HCT116 (cell line): ENCODE results near the gene C15orf62. TPM values are rescaled to one million over a fixed set of nuclear protein-coding genes. Genes with fewer than 3 reads are reported as not detected.
A peak's percentile ranks its signal among the peaks of the same experiment; 100 is the strongest.

Experiments
- ATAC-seq: fragments of 200-7000 bp; cut with Tn5 transposase; 2 replicates; pipeline ENCODE4 v1.9.1; 2020; ENCODE audit warnings: mild to moderate bottlenecking, moderate library complexity
- BruUV-seq: library from RNA; stranded (reverse); fragments of 400-500 nt; replicated peaks from 2 replicates; lab custom pipeline; 2021; lab: Mats Ljungman, UMichigan
- CTCF ChIA-PET: fragments of 300-600 bp; sonication (Branson Sonifier 250); formaldehyde crosslinking; loops from one replicate; lab custom pipeline; 2021; ENCODE audit warnings: antibody characterized with exemption; lab: Charles Lee
- POLR2A ChIA-PET: fragments of 300-600, 350-600 bp; sonication (Branson Sonifier 250); formaldehyde crosslinking; loops from one replicate; lab custom pipeline; 2021; ENCODE audit warnings: antibody characterized with exemption; lab: Charles Lee
- RAD21 ChIA-PET, 2 experiments: fragments of 300-600 bp; sonication (Branson Sonifier 250); formaldehyde crosslinking; loops; one replicate each; lab custom pipeline; 2023; ENCODE audit warnings: low total read pairs in 2 of 2; ENCODE audit not compliant: uncharacterized antibody in 2 of 2, unreplicated experiment in 2 of 2, low non-redundant PET in 1 of 2; lab: Charles Lee
- DNase-seq: peaks from one replicate; pipeline ENCODE4 v3.0.0-alpha.2; 2010; ENCODE audit warnings: low read depth, low spot score
- H2AFZ ChIP-seq: fragments of 200-600 bp; shearing (Covaris generic), sonication (generic); 2 replicates; pipeline ENCODE4 v1.6.1; 2017; ENCODE audit warnings: low read depth, mixed run types, mixed read lengths, antibody characterized with exemption, low read length; ENCODE audit not compliant: poor library complexity, severe bottlenecking
- H3K27ac ChIP-seq: 2 replicates; pipeline ENCODE4 v1.5.1; 2012; ENCODE audit warnings: low read depth, low read length
- H3K27me3 ChIP-seq: fragments of 200-600 bp; sonication (generic); 2 replicates; pipeline ENCODE4 v1.6.1; 2016; ENCODE audit warnings: mixed run types, low read length, mixed read lengths; ENCODE audit not compliant: insufficient read depth
- H3K36me3 ChIP-seq, 2 experiments: fragments of 200-500 bp in 1 of 2; fragments of 200-600 bp in 1 of 2; sonication (Bioruptor generic) in 1 of 2; sonication (generic) in 1 of 2; 2 replicates each; pipeline versions ENCODE4 v1.5.1 to v1.6.1; 2014 to 2016; ENCODE audit warnings: low read length in 2 of 2, inconsistent platforms in 1 of 2, mixed read lengths in 1 of 2, mixed run types in 1 of 2; ENCODE audit not compliant: insufficient read depth in 2 of 2, control insufficient read depth in 1 of 2
- H3K4me1 ChIP-seq, 2 experiments: fragments of 200-600 bp in 1 of 2; sonication (generic) in 1 of 2; 2 replicates each; pipeline versions ENCODE4 v1.5.1 to v1.6.1; 2012 to 2017; ENCODE audit warnings: low read length in 2 of 2, inconsistent platforms in 1 of 2, mild to moderate bottlenecking in 1 of 2, mixed read lengths in 1 of 2, mixed run types in 1 of 2, moderate library complexity in 1 of 2; ENCODE audit not compliant: insufficient read depth in 2 of 2, control insufficient read depth in 1 of 2
- H3K4me2 ChIP-seq: fragments of 200-600 bp; sonication (generic); 2 replicates; pipeline ENCODE4 v1.6.1; 2017; ENCODE audit warnings: mixed run types, low read length, mixed read lengths
- H3K4me3 ChIP-seq, 2 experiments: fragments of 200-600 bp in 1 of 2; sonication (generic) in 1 of 2; replicated peaks in 1 of 2; 2 replicates each; pipeline ENCODE4 v1.5.1; 2011 to 2016; ENCODE audit warnings: low read length in 2 of 2, control low read depth in 1 of 2, low read depth in 1 of 2, mild to moderate bottlenecking in 1 of 2, mixed read lengths in 1 of 2, mixed run types in 1 of 2
- H3K79me2 ChIP-seq: fragments of 200-600 bp; sonication (generic); 2 replicates; pipeline ENCODE4 v1.6.1; 2017; ENCODE audit warnings: mild to moderate bottlenecking, mixed run types, low read length, moderate library complexity, mixed read lengths; ENCODE audit not compliant: insufficient read depth
- H3K9ac ChIP-seq: fragments of 200-600 bp; sonication (generic); 2 replicates; pipeline ENCODE4 v1.6.1; 2016; ENCODE audit warnings: low read length, mixed read lengths
- H3K9me2 ChIP-seq: fragments of 200-600 bp; sonication (generic), shearing (Covaris generic); 2 replicates; pipeline ENCODE4 v1.6.1; 2017; ENCODE audit warnings: mixed run types, mild to moderate bottlenecking, moderate library complexity; ENCODE audit not compliant: insufficient read depth
- H3K9me3 ChIP-seq, 2 experiments: fragments of 200-500 bp in 1 of 2; fragments of 200-600 bp in 1 of 2; sonication (Bioruptor generic) in 1 of 2; sonication (generic) in 1 of 2; 2 replicates each; pipeline ENCODE4 v1.6.1; 2014 to 2017; ENCODE audit warnings: low read length in 2 of 2, mixed read lengths in 2 of 2, inconsistent platforms in 1 of 2, low read depth in 1 of 2, mild to moderate bottlenecking in 1 of 2, mixed run types in 1 of 2, moderate library complexity in 1 of 2; ENCODE audit not compliant: control insufficient read depth in 1 of 2, insufficient read depth in 1 of 2
- H4K20me1 ChIP-seq: fragments of 200-600 bp; sonication (generic), shearing (Covaris generic); 2 replicates; pipeline ENCODE4 v1.6.1; 2017; ENCODE audit warnings: mixed run types, mild to moderate bottlenecking, moderate library complexity; ENCODE audit not compliant: insufficient read depth
- CBX3 ChIP-seq: IDR thresholded peaks from 2 replicates; pipeline ENCODE4 v1.6.1; 2012; ENCODE audit warnings: low read depth
- CEBPB ChIP-seq: IDR thresholded peaks from 2 replicates; pipeline ENCODE4 v1.6.1; 2012; ENCODE audit warnings: low read depth
- ELF1 ChIP-seq: IDR thresholded peaks from 2 replicates; pipeline ENCODE4 v1.6.1; 2012; ENCODE audit warnings: low read depth, borderline replicate concordance
- FOSL1 ChIP-seq: IDR thresholded peaks from 2 replicates; pipeline ENCODE4 v1.6.1; 2012; ENCODE audit warnings: low read depth
- JUND ChIP-seq: IDR thresholded peaks from 2 replicates; pipeline ENCODE4 v1.6.1; 2012
- POLR2A ChIP-seq: IDR thresholded peaks from 2 replicates; pipeline ENCODE4 v1.7.0; 2011; ENCODE audit warnings: borderline replicate concordance; ENCODE audit not compliant: insufficient read depth, insufficient read length; ENCODE audit errors: extremely low read depth
- POLR2AphosphoS5 ChIP-seq: IDR thresholded peaks from 2 replicates; pipeline ENCODE4 v1.6.1; 2011; ENCODE audit warnings: mild to moderate bottlenecking, low read depth, low read length, moderate library complexity
- RAD21 ChIP-seq: IDR thresholded peaks from 2 replicates; pipeline ENCODE4 v1.6.1; 2012; ENCODE audit warnings: low read depth, mild to moderate bottlenecking
- SIN3A ChIP-seq: IDR thresholded peaks from 2 replicates; pipeline ENCODE4 v1.6.1; 2012; ENCODE audit warnings: low read depth
- SP1 ChIP-seq: IDR thresholded peaks from 2 replicates; pipeline ENCODE4 v1.6.1; 2012; ENCODE audit warnings: low read depth
- SRF ChIP-seq: IDR thresholded peaks from 2 replicates; pipeline ENCODE4 v1.6.1; 2012; ENCODE audit warnings: low read depth
- TCF7L2 ChIP-seq: IDR thresholded peaks from 2 replicates; pipeline ENCODE4 v1.7.0; 2011; ENCODE audit warnings: borderline replicate concordance, inconsistent platforms; ENCODE audit not compliant: insufficient read depth, insufficient read length; ENCODE audit errors: extremely low read depth
- ZNF274 ChIP-seq: fragments of 200-500 bp; sonication (Bioruptor generic); IDR thresholded peaks from 2 replicates; pipeline ENCODE4 v1.6.1; 2014; ENCODE audit warnings: mild to moderate bottlenecking, low read depth, low read length, inconsistent platforms
- intact Hi-C: fragments of 100-400 bp; cut with micrococcal nuclease; formaldehyde crosslinking; loops from 2 replicates; pipeline ENCODE4 v1.10.0; 2022
- total RNA-seq: library from RNA; stranded (reverse); gene quantifications from one replicate; pipeline ENCODE4 v1.2.1, GENCODE V29; 2021; ENCODE audit not compliant: unreplicated experiment

C15orf62 gene
- total RNA-seq, 1 experiment from 2014 or later, result 0.10 TPM

GRCh38 chr15:40755812-40756208 lies 14.0 kb upstream of the C15orf62 start:
- CTCF ChIA-PET, result no interaction called here
- Histone ChIP-seq H3K9me2 (no peaks in the 10 kb centered on the region), H3K4me3 (peak overlapping the region; percentile 99), H3K79me2 (peaks cover 35% of the 10 kb centered on the region), H4K20me1 (no peaks in the 10 kb centered on the region), H3K9me3 (no peaks in the 10 kb centered on the region), H3K27me3 (no peaks in the 10 kb centered on the region), H3K4me1 (peaks cover 7 to 17% of the 10 kb centered on the region in 2 experiments), H3K9ac (peak overlapping the region; percentile 79), H2AFZ (peak overlapping the region; percentile 86), H3K36me3 (peaks cover 10% of the 10 kb centered on the region in 2 experiments; a peak in 3 of 4 replicates), H3K4me2 (peak overlapping the region; percentile 97), H3K27ac (peak overlapping the region; percentile 74)
- POLR2A ChIA-PET, result no interaction called here
- RAD21 ChIA-PET, result no interaction called here
- DNase-seq (no peak), ATAC-seq (no peak)
- intact Hi-C loops, result no loop called here
- no TSS peak for BruUV-seq
- TF ChIP-seq JUND, result no peak
- TF ChIP-seq CBX3, result no peak
- TF ChIP-seq RAD21, result no peak

GRCh38 chr15:40756938-40757337 lies 12.8 kb upstream of the C15orf62 start:
- Histone ChIP-seq H3K4me1 (peaks cover 7 to 17% of the 10 kb centered on the region in 2 experiments), H4K20me1 (no peaks in the 10 kb centered on the region), H3K4me2 (no peak overlapping the region), H3K9me2 (no peaks in the 10 kb centered on the region), H3K27me3 (no peaks in the 10 kb centered on the region), H3K27ac (no peak overlapping the region), H3K4me3 (no peak overlapping the region), H3K36me3 (peaks cover 2 to 5% of the 10 kb centered on the region in 2 experiments; a peak in 1 of 4 replicates), H2AFZ (no peak overlapping the region), H3K9ac (no peak overlapping the region; the same call in 1 of the 2 replicates), H3K9me3 (no peaks in the 10 kb centered on the region), H3K79me2 (peaks cover 28% of the 10 kb centered on the region)
- DNase-seq (no peak), ATAC-seq (no peak)
- BruUV-seq, result no TSS peak
- RAD21 ChIA-PET, result no interaction called here
- POLR2A ChIA-PET, result interaction anchor here (0.7 kb wide), 1 partner anchor 40 kb away, joined by 4 read pairs; no protein-coding TSS in a partner anchor
- TF ChIP-seq TCF7L2, result no peak
- TF ChIP-seq ZNF274, result no peak
- TF ChIP-seq POLR2A, result no peak
- no peak for TF ChIP-seq SP1
- no peak for TF ChIP-seq SIN3A
- TF ChIP-seq SRF, result no peak
- no peak for TF ChIP-seq CEBPB
- TF ChIP-seq CBX3, result no peak
- TF ChIP-seq ELF1, result no peak
- TF ChIP-seq FOSL1, result no peak
- no peak for TF ChIP-seq POLR2AphosphoS5
- no peak for TF ChIP-seq RAD21
- intact Hi-C loops, result no loop called here
- CTCF ChIA-PET, result interaction anchor here (0.6 kb wide), 1 partner anchor 35 kb away, joined by 3 read pairs; no protein-coding TSS in a partner anchor
